ENCODE data around the gene ERG.

- TF ChIP-seq PBX3 (IDR thresholded peaks at IDR 0.05) = no peak
- TF ChIP-seq ELF1 (IDR thresholded peaks at IDR 0.05) = no peak
- no peak for TF ChIP-seq CTCF (IDR thresholded peaks at IDR 0.05)
- TF ChIP-seq JUND (IDR thresholded peaks at IDR 0.05) = no peak
- no peak for TF ChIP-seq MAX (IDR thresholded peaks at IDR 0.05; ENCODE audit: low read depth)
- TF ChIP-seq NRF1 (IDR thresholded peaks at IDR 0.05; ENCODE audit: low read depth, low read length) = no peak
- TF ChIP-seq REST (IDR thresholded peaks at IDR 0.05; ENCODE audit: low read depth, low read length) = no peak
- no peak for TF ChIP-seq POLR2AphosphoS5 (IDR thresholded peaks at IDR 0.05; ENCODE audit: low read depth, low read length)
- no peak for TF ChIP-seq EZH2phosphoT487 (IDR thresholded peaks at IDR 0.05; ENCODE audit: borderline replicate concordance, low read depth)
Measured at GRCh38 chr21:38454161-38454560, 44.1 kb downstream of the ERG start.
